H1 (cell line): ENCODE data around the gene PPIL6. TPM values are rescaled to one million over a fixed set of nuclear protein-coding genes. Genes with fewer than 3 reads are reported as not detected.
A peak's percentile ranks its signal among the peaks of the same experiment; 100 is the strongest.

Experiments used
- CHD7 ChIP-seq: fragments of 300-600 bp; sonication (generic); IDR thresholded peaks from 2 replicates; pipeline ENCODE4 v1.7.1; 2012; ENCODE audit warnings: low read length, moderate library complexity, mild to moderate bottlenecking, inconsistent platforms; ENCODE audit not compliant: insufficient replicate concordance
- FOSL1 ChIP-seq: IDR thresholded peaks from 2 replicates; pipeline ENCODE4 v1.6.1; 2011; ENCODE audit warnings: mild to moderate bottlenecking, low read depth, low read length, moderate library complexity; ENCODE audit not compliant: insufficient read depth
- GABPA ChIP-seq: IDR thresholded peaks from 2 replicates; pipeline ENCODE4 v1.6.1; 2011; ENCODE audit warnings: mild to moderate bottlenecking, low read length, moderate library complexity, borderline replicate concordance; ENCODE audit not compliant: insufficient read depth
- JUN ChIP-seq: IDR thresholded peaks from 2 replicates; pipeline ENCODE4 v1.6.1; 2011; ENCODE audit warnings: low read depth, mild to moderate bottlenecking, improper control_type of control experiment, low read length
- JUND ChIP-seq: IDR thresholded peaks from 2 replicates; pipeline ENCODE4 v1.6.1; 2011; ENCODE audit warnings: mild to moderate bottlenecking, improper control_type of control experiment, low read length
- KDM5A ChIP-seq: fragments of 200-600 bp; IDR thresholded peaks from 2 replicates; pipeline ENCODE4 v1.7.1; 2012; ENCODE audit warnings: mild to moderate bottlenecking, low read length, inconsistent platforms, mixed read lengths
- PHF8 ChIP-seq: fragments of 200-600 bp; sonication (generic); conservative IDR thresholded peaks from 2 replicates; pipeline ENCODE4 v1.7.1; 2012; ENCODE audit warnings: low read depth, mild to moderate bottlenecking, inconsistent platforms, low read length, moderate library complexity
- RXRA ChIP-seq: IDR thresholded peaks from 2 replicates; pipeline ENCODE4 v1.6.1; 2011; ENCODE audit warnings: low read depth, mild to moderate bottlenecking, low read length, moderate library complexity; ENCODE audit not compliant: insufficient read depth
- SIN3A ChIP-seq, 2 experiments: IDR thresholded peaks in 1 of 2; conservative IDR thresholded peaks in 1 of 2; 2 replicates each; pipeline ENCODE4 v1.6.1; 2011 to 2012; ENCODE audit warnings: low read length in 2 of 2, improper control_type of control experiment in 1 of 2, low read depth in 1 of 2, mild to moderate bottlenecking in 1 of 2
- TAF1 ChIP-seq: IDR thresholded peaks from 2 replicates; pipeline ENCODE4 v1.6.1; 2011; ENCODE audit warnings: mild to moderate bottlenecking, low read depth, low read length
- YY1 ChIP-seq: IDR thresholded peaks from 2 replicates; pipeline ENCODE4 v1.6.1; 2011; ENCODE audit warnings: low read depth, mild to moderate bottlenecking, low read length
- polyA plus RNA-seq, 7 experiments: library from polyadenylated mRNA; depleted of rRNA in 3 of 7; stranded (reverse) in 5 of 7; unstranded in 2 of 7; fragments of >200 nt in 5 of 7; fragments of 200-250 nt in 2 of 7; gene quantifications; 1 replicate in 5 of 7; 2 replicates in 1 of 7; 4 replicates in 1 of 7; pipeline versions ENCODE4 v1.2.1 to v1.2.3, GENCODE V29; 2011 to 2013; ENCODE audit warnings: missing spikeins in 2 of 7, mixed read lengths in 2 of 7
- total RNA-seq: library from RNA; stranded (reverse); fragmentation: NEBNext Ultra II Directional; extraction: Animal tissue kit (Norgen Biotek cat#: 25700); gene quantifications from 2 replicates; pipeline ENCODE4 v1.2.1, GENCODE V29; 2021

Gene PPIL6
- total and polyA plus RNA-seq, 2 of the 8 experiments (the other 6 are each of a cell fraction or from before 2014, with no cell fraction given): 0.42 to 1.3 TPM

DNA sequence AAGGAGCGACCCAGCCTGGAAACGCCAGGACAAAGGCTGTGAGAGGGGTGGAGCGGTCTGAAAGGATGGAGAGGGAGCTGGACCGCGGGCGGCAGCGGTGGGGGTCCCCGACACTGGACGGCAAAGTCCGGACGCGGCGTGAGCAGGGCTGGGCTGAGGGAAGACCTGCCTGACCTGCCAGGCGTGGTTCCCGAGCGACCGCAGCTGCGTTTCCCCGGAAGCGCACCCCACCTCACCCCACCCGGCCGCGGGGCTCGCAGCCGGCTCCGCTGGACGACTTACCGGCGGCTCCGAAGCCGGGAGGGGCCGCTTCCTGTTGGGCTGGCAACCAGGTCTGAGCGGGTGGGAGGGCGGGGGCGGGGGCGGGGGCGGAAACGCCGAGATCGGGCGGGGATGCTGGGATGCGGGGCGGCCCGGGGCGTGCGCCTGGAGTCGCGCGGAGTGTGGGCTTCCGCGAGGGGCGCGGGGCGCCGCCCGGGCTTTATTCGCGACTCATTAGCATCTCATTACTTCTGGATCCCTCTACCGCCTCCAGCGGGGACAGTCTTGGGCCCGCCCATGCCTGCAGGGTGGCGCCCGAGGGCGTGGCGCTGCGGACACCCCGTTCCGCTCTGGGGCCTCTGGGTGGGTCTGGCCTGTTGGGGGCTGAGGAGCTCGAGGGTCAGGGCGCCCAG is 15.1 kb upstream of the PPIL6 start, which contains the start of gene MICAL1 (continued):
- peak; percentile 34; the same call in 1 of the 2 replicates for TF ChIP-seq PHF8
- peak; percentile 5 to 18; a peak in 1 of 4 replicates for TF ChIP-seq SIN3A (conservative IDR thresholded peaks at IDR 0.05 in 1 of 2, IDR thresholded peaks at IDR 0.05 in 1 of 2; ENCODE audit: low read depth in 1 of 2, low read length in 2 of 2)
- no peak for TF ChIP-seq CHD7
- TF ChIP-seq TAF1: no peak
- no peak for TF ChIP-seq FOSL1
- TF ChIP-seq YY1: no peak
- TF ChIP-seq GABPA: no peak
- TF ChIP-seq JUND: no peak
- no peak for TF ChIP-seq RXRA
- no peak for TF ChIP-seq JUN
- no peak for TF ChIP-seq KDM5A
